CD4-positive, alpha-beta T cell treated with Interleukin-12 subunit alpha and Interleukin-12 subunit beta, for 1 hour (primary cell): ENCODE results near the gene ABCC4.
"Not testable (repeated sequence)": the region's sequence is repeated elsewhere in the genome, so short reads cannot be mapped to it uniquely, and the experiment has no call there.

Experiments used
- DNase-seq: peaks from one replicate; pipeline ENCODE4 v3.0.0-alpha.2; 2020

ABCC4 gene

GRCh38 chr13:95296326-95296925 lies 4.8 kb downstream of the ABCC4 start:
- DNase-seq: peak; percentile 26

- DNase-seq: no peak
Measured at GRCh38 chr13:95295026-95295425, 6.2 kb downstream of the ABCC4 start.

DNA sequence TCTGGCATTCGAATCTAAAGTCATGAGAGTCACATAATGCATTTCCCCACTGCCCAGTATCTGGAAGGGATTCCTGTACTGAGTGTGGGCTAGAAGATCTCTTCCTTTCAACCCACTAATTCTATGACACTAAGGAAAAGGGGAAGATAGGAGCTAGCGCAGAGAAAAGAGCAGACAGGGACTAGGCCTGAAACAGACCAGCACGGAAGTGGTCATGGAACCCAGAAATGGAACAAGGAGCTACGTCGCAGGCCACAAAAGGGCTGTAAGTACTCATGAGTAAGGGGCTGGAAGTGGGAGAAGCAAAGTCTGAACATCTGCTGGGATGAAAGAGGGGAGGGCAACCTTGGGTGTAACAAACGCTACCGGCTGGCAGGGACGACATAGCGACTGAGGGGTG lies 8.6 kb downstream of the ABCC4 start:
- no peak for DNase-seq

DNA sequence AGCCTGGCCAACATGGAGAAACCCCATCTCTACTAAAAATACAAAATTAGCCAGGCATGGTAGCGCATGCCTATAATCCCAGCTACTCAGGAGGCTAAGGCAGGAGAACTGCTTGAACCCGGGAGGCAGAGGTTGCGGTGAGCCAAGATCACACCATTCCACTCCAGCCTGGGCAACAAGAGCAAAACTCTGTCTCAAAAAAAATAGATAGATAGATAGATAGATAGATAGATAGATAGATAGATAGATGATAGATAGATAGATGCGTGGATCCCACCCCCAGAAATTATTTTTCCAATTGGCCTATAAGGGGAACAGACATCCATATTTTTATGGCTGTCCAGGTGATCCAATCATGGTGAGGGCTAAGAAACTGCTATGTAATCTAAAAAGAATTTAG lies 11.3 kb downstream of the ABCC4 start:
- DNase-seq: not testable (repeated sequence)

DNA sequence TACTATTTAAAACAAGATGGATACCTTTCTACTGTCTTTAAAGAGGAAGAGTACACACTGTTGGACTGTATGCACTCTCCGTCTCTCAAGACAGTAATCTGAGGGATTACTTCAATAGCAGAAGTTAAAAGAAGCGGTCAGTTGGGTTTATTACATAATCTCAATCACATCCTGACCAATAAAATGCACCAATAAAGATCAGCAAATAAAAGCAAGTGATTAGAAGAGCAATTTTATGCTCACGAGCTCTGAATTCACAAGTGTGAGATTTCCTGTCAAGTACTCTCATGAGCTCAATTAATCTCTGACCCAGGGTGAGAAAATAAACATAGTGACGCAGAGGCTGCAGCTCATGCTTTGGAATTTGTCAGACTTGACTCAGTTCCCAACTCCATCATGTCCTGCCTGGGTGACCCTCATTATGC lies 12.2 kb downstream of the ABCC4 start:
- DNase-seq: no peak

DNA sequence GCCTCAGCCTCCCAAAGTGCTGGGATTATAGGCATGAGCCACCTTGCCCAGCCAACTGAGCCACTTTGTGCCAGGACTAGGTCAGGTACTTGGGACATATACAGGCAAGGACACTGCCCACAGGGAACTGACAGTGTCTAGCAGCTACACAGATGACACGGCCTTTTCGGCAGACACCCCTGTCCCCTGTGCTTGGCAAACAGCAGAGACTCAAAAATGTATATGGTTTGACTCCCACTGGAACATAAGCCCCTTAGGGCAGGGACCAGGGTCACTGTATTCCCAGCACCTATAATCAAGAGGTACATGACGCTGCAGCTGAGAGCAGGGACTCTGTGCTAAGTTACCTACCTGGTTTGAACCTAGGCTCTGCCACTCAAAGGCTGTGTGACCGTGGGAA lies 16.8 kb downstream of the ABCC4 start:
- no peak for DNase-seq

DNA sequence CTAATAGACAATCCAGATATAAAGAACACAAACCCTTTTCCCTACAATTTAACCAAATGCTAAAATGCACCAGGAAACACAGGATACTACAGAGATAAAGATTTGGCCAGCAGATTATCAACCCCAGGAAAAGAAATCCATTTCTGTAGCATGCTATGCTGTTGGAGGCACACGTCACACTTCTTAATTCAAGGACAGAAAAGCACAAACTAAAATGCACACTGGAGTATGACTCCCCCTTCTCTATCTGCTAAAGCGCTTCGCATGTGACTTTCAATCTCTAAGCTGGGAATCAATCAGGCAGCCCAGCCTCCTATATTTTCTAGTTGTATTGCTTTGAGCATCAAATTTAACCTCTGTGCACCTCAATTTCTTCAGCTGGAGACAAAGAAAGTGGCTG lies 22.2 kb downstream of the ABCC4 start:
- no peak for DNase-seq

DNA sequence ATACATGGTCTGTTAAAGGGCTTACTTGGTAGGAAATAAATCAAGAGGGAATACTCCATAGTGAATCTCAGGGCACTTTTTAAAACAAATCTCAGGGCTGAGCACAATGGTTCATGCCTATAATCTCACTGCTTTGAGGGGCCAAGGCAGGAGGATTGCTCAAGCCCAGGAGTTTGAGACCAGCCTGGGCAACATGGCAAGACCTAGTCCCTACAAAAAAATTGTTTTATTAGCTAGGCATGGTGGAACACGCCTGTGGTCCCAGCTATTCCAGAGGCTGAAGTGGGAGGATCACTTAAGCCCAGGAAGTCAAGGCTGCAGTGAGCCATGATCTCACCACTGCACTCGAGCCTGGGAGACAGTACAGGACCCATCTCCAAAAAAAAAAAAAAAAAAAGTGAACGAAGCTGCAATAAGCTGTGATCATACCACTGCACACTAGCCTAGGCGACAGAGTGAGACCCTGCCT lies 25.2 kb downstream of the ABCC4 start:
- DNase-seq: no peak

DNA sequence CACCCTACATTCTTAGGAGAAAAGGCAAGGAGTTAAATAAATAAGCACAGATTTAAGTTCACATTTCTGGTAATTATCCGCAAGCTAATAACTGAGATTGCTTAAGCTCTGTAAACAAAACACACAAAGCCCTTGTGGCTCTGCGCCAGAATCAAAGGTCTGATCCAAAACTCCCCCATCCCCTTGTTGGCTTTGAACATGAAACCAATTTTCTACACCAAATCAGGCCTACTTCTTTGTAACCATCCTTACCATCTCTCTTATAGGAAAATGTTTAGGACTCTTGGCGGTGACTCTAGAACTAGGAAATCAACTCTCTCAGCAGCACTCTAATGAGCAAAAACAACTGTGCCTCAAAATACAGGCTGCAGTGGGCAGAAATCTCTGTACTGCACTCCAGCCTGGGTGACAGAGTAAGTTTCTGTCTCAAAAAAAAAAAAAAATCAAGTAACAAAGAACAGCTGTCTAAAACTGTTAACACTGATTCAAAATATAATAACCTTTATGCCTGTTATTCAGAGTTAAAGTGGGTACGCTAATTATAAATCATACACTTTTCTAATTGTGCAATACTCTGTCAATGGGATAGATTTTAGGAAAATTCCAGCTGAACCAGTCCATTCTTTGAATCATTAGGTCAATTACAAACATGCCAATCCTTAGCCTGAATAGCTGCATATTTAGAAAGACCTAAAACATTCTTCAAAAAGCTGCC lies 25.8 kb downstream of the ABCC4 start:
- no peak for DNase-seq

GRCh38 chr13:95273592-95274132 lies 27.6 kb downstream of the ABCC4 start:
- not testable (repeated sequence) for DNase-seq

DNA sequence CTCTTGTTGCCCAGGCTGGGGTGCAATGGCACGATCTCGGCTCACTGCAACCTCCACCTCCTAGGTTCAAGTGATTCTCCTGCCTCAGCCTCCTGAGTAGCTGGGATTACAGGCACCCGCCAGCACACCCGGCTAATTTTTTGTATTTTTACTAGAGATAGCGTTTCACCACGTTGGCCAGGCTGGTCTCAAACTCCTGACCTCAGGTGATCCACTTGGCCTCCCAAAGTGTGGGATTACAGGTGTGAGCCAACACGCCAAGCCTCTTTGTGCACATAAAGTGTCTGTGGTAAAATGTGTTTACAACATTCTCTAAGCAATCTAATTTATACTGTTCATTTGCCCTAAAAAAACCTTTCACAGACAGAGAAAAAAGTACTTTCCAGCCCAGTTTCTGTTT lies 29.2 kb downstream of the ABCC4 start:
- not testable (repeated sequence) for DNase-seq

- DNase-seq: no peak
Measured at GRCh38 chr13:95269756-95270155, 31.5 kb downstream of the ABCC4 start.

DNA sequence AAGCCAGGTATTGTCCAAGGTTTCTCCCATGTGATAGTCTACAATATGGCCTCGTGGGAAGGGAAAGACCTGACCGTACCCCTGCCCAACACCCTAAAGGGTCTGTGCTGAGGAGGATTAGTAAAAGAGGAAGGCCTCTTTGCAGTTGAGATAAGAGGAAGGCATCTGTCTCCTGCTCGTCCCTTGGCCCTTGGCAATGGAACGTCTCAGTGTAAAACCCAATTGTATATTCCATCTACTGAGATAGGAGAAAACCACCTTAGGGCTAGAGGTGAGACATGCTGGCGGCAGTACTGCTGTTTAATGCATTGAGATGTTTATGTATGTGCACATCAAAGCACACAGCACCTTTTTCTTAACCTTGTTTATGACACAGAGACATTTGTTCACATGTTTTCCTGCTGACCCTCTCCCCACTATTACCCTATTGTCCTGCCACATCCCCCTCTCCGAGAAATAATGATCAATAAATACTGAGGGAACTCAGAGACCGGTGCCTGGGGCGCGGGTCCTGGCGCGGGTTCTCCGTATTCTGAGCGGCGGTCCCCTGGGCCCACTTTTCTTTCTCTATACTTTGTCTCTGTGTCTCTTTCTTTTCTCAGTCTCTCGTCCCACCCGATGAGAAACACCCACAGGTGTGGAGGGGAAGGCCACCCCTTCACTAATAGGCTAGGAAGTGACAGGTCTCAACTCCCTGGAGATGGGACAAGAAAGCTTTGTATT lies 32.7 kb downstream of the ABCC4 start:
- DNase-seq: not testable (repeated sequence)

DNA sequence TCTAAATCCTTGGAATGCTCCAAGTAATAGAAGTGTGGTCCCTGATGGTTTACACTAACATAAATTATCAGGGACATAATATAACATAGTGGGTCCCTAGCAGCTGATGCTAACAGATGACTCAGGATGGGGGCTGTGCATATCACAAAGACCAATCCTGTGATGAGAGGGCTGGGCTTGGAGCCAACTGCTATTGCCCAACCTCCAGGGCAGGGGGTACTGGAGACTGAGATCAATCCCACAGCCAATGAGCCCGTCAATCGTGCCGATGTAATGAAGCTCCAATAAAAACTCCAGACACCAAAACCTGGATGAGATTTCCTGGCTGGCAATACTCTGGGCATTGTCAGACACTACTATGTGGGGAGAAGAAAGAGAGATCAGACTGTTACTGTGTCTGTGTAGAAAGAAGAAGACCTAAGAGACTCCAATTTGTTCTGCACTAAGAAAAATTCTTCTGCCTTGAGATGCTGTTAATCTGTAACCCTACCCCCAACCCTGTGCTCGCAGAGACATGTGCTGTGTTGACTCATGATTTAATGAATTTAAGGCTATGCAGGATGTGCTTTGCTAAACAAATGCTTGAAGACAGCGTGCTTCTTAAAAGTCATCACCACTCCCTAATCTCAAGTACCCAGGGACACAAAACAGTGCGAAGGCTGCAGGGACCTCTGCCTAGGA lies 33.4 kb downstream of the ABCC4 start:
- no peak for DNase-seq

- no peak for DNase-seq
Measured at GRCh38 chr13:95264225-95264624, 37.0 kb downstream of the ABCC4 start.

DNA sequence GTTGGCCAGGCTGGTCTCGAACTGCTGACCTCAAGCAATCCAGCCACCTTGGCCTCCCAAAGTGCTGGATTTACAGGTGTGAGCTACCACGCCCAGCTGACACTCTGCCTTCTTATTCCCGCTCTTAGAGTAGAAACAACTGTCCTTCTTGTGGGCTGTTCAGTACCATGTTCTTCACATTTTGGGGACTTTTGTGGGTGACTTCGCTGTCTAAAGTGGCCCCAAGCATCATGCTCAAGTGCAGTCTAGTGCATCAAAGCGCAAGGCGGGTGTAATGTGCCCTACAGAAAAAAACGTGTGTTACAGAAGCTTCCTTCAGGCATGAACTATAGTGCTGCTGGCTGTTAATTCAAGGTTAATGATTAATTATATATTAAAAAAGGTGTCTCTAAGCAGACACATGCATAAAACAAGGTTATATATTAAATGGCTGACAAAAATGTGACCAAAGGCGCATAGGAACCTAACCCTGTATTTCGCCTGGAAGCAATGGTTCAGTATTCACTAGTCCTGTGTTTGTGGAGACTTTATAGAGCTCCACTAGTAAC lies 38.3 kb downstream of the ABCC4 start:
- DNase-seq: no peak

DNA sequence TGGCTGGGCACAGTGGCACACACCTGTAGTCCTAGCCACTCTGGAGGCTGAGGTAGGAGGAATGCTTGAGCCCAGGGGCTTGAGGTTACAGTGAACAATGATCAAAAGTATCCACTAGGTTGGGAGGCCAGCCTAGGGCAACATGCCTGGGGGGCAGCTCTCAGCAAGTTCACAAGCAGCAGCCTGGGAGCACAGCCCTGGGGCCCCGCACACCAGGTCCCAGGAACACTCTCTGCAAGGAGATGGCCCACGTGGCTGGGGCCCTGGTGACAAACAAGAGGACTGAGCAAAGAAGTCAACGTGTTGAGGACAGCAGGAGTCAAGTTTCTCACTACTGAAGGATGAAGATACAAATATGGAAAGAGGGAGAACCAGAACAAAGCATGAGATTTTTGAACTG lies 39.3 kb downstream of the ABCC4 start:
- DNase-seq: no peak

GRCh38 chr13:95260031-95260525 lies 41.2 kb downstream of the ABCC4 start:
- DNase-seq: no peak

DNA sequence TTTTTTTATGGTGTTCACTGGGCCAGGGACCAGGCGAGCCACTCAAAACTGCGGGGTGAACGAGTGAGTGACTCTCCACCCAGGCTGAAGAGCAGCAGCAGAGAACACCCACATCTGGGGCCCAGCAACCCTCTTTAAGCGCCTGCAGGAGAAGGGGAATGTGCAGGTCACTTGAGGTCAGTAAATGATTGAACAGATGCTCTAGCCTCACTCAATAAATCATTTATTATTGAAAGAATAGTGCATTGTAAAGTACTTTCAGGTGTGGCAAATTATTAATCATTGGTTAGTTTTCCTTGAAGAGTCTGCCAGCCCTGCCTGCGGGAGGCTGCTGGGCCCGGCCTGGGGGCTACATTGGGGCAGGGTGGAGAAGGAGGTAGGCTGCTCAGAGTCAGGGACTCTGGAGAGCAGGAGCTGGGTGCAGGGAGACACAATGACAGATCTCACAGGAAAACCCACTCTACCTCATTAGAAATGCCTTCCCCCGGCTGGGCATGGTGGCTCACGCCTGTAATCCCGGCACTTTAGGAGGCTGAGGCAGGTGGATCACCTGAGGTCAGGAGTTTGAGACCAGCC lies 42.5 kb downstream of the ABCC4 start:
- DNase-seq: no peak

DNA sequence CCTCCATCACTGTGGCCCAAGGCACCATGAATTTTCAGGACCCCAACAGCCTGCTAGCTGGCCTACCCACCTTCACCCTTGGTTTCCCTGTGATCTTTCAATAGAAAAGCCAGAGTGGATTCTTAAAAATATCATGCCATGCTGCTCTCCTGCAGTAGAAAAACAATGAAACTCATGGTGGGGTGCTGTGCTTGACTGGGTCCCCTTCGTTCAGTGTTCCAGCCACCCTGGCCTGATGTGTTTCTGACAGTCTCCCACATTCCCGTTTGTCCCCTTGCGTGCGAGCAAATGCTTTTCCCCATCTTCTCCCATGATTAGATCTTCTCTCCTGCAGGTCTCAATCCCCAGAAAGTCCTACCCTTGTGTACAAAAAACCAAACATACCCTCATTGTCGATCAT lies 43.2 kb downstream of the ABCC4 start:
- no peak for DNase-seq

DNA sequence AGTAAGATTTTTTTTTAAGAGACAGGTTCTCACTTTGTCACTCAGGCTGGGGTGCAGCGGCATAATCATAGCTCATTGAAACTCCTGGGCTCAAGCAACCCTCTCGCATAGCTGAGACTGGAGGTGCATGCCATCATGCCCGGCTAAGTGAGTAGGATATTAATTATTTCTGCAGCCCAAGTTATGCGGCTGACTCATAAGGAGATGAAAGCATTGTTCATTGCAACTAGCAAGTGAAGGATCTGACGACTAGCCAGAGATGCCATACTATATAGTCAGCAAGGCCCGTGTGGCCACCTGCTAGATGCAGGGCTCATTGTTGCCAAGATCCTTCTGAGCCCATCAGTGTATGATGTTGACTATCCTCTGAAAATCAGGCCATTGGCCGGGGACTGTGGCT lies 45.2 kb downstream of the ABCC4 start:
- DNase-seq: no peak

DNA sequence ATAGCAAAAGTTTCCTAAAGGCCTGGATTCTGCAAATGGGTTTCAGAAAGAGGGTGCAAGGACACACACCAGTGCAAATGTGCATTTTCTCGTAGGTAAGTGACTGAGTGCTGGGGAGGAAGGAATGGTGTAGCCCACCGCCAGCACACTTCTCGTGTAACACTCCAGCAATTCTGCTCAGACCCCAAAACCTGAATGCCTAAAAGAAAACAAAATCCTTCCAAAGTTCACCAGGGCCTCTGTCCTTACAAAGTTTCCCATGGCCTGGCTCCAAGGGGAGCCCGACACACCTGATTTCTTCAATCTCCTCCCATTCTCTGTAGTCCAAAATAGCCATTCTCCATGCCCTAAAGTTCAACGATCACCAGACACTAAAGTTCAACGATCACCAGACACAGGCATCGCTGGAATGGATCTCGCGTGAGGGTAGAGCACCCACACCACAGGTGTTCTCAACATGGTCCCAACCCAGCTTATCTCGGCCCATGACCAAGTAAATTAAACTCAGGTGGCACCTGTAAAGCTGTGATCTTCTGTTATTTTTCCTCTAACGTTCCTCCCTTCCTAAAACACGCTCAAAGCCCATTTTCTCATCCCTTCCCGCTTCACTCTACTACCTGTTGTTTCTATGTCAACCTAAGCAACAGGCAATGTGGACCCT lies 46.0 kb downstream of the ABCC4 start:
- DNase-seq: no peak
